Stimulated activated memory B cell treated with anti-CD40 and anti-IgM and Interleukin-4, amounts not matched to agents 10 μg/mL and 1 μg/mL and 100 μg/mL, for 72 hours (primary cell): ENCODE results near the gene VSIG1.
A peak's percentile ranks its signal among the peaks of the same experiment; 100 is the strongest.

Experiments
- ATAC-seq: fragments of 150-1000 bp; cut with Tn5 transposase; 2 replicates; pipeline ENCODE4 v1.10.0; 2021
- H3K27ac Mint-ChIP-seq: one replicate; pipeline ENCODE4 v1.8.0; 2022; ENCODE audit warnings: mild to moderate bottlenecking, mixed read lengths
- H3K27me3 Mint-ChIP-seq: one replicate; pipeline ENCODE4 v1.8.0; 2022; ENCODE audit warnings: mixed read lengths
- H3K36me3 Mint-ChIP-seq: one replicate; pipeline ENCODE4 v1.8.0; 2022; ENCODE audit warnings: mixed read lengths
- H3K4me1 Mint-ChIP-seq: one replicate; pipeline ENCODE4 v1.8.0; 2022; ENCODE audit warnings: mixed read lengths
- H3K4me3 Mint-ChIP-seq: one replicate; pipeline ENCODE4 v1.8.0; 2022; ENCODE audit warnings: mild to moderate bottlenecking, moderate library complexity, mixed read lengths
- H3K9me3 Mint-ChIP-seq: one replicate; pipeline ENCODE4 v1.8.0; 2022; ENCODE audit warnings: mixed read lengths

Gene VSIG1

GRCh38 chrX:108091264-108091877, 46.5 kb downstream of the VSIG1 start, which contains the start of the genes ATG4A and PSMD10:
ATG4A (plus strand) TSS chrX:108091778; CDS start chrX:108091827, 49 bp downstream.
PSMD10 (minus strand) TSS chrX:108091542; CDS start chrX:108091520, 22 bp downstream.
- Mint-ChIP-seq H3K4me1 (no peaks in the 10 kb centered on the region), H3K4me3 (no peak within 1 kb of the TSS), H3K36me3 (no peaks in the 10 kb centered on the region), H3K9me3 (no peaks in the 10 kb centered on the region), H3K27me3 (no peaks in the 10 kb centered on the region), H3K27ac (no peak within 1 kb of the TSS)
- peak; percentile 99 for ATAC-seq

- H3K36me3 Mint-ChIP-seq, result no peaks in the 10 kb centered on the region
- H3K4me3 Mint-ChIP-seq, result no peak overlapping the region
Observed at GRCh38 chrX:108091878-108092291, 47.0 kb downstream of the VSIG1 start.

GRCh38 chrX:108097380-108097779, 52.5 kb downstream of the VSIG1 start:
- H3K27me3 Mint-ChIP-seq, result no peaks in the 10 kb centered on the region
- no peak overlapping the region for H3K4me3 Mint-ChIP-seq
- H3K9me3 Mint-ChIP-seq, result no peaks in the 10 kb centered on the region
- H3K36me3 Mint-ChIP-seq, result no peaks in the 10 kb centered on the region
- ATAC-seq, result no peak
- H3K4me1 Mint-ChIP-seq, result no peaks in the 10 kb centered on the region
- no peak overlapping the region for H3K27ac Mint-ChIP-seq

More at GRCh38 chrX:108091878-108092291, 47.0 kb downstream of the VSIG1 start:
- peak; percentile 64 for ATAC-seq
- Mint-ChIP-seq H3K4me1 (no peaks in the 10 kb centered on the region), H3K27ac (no peak overlapping the region), H3K27me3 (no peaks in the 10 kb centered on the region), H3K9me3 (no peaks in the 10 kb centered on the region)

- Mint-ChIP-seq H3K9me3 (peaks cover 3% of the 10 kb centered on the region), H3K4me3 (no peak overlapping the region), H3K4me1 (peaks cover 12% of the 10 kb centered on the region), H3K36me3 (peaks cover 26% of the 10 kb centered on the region), H3K27me3 (no peaks in the 10 kb centered on the region), H3K27ac (no peak overlapping the region)
- ATAC-seq, result no peak
Observed at GRCh38 chrX:108105473-108105872, 60.6 kb downstream of the VSIG1 start.

GRCh38 chrX:108114541-108114940, 69.7 kb downstream of the VSIG1 start:
- Mint-ChIP-seq H3K9me3 (peaks cover 4% of the 10 kb centered on the region), H3K4me1 (no peaks in the 10 kb centered on the region), H3K36me3 (peaks cover 26% of the 10 kb centered on the region), H3K27me3 (no peaks in the 10 kb centered on the region), H3K27ac (no peak overlapping the region), H3K4me3 (no peak overlapping the region)
- no peak for ATAC-seq

- Mint-ChIP-seq H3K27ac (no peak overlapping the region), H3K27me3 (no peaks in the 10 kb centered on the region), H3K4me1 (no peaks in the 10 kb centered on the region), H3K36me3 (peaks cover 23% of the 10 kb centered on the region), H3K4me3 (no peak overlapping the region), H3K9me3 (peaks cover 4% of the 10 kb centered on the region)
- ATAC-seq, result no peak
Observed at GRCh38 chrX:108117988-108118387, 73.1 kb downstream of the VSIG1 start.

- H3K27ac Mint-ChIP-seq, result no peak overlapping the region
- H3K9me3 Mint-ChIP-seq, result no peaks in the 10 kb centered on the region
- no peak overlapping the region for H3K4me3 Mint-ChIP-seq
- no peaks in the 10 kb centered on the region for H3K4me1 Mint-ChIP-seq
- no peak for ATAC-seq
- no peaks in the 10 kb centered on the region for H3K27me3 Mint-ChIP-seq
- H3K36me3 Mint-ChIP-seq, result peaks cover 16% of the 10 kb centered on the region
Observed at GRCh38 chrX:108121291-108121690, 76.4 kb downstream of the VSIG1 start.

- H3K4me3 Mint-ChIP-seq, result no peak overlapping the region
- no peaks in the 10 kb centered on the region for H3K9me3 Mint-ChIP-seq
- H3K36me3 Mint-ChIP-seq, result peaks cover 6% of the 10 kb centered on the region
- no peak for ATAC-seq
- H3K27me3 Mint-ChIP-seq, result no peaks in the 10 kb centered on the region
- no peaks in the 10 kb centered on the region for H3K4me1 Mint-ChIP-seq
- H3K27ac Mint-ChIP-seq, result no peak overlapping the region
Observed at GRCh38 chrX:108122748-108123147, 77.9 kb downstream of the VSIG1 start.

- peaks cover under 1% of the 10 kb centered on the region for H3K36me3 Mint-ChIP-seq
- H3K4me1 Mint-ChIP-seq, result no peaks in the 10 kb centered on the region
- no peak for ATAC-seq
- no peaks in the 10 kb centered on the region for H3K27me3 Mint-ChIP-seq
- no peaks in the 10 kb centered on the region for H3K9me3 Mint-ChIP-seq
- no peak overlapping the region for H3K27ac Mint-ChIP-seq
- H3K4me3 Mint-ChIP-seq, result no peak overlapping the region
Observed at GRCh38 chrX:108123591-108124366, 78.9 kb downstream of the VSIG1 start.

GRCh38 chrX:108126661-108127060, 81.8 kb downstream of the VSIG1 start:
- H3K9me3 Mint-ChIP-seq, result no peaks in the 10 kb centered on the region
- no peaks in the 10 kb centered on the region for H3K27me3 Mint-ChIP-seq
- no peak for ATAC-seq
- H3K4me3 Mint-ChIP-seq, result no peak overlapping the region
- H3K4me1 Mint-ChIP-seq, result no peaks in the 10 kb centered on the region
- H3K36me3 Mint-ChIP-seq, result peaks cover 16% of the 10 kb centered on the region
- H3K27ac Mint-ChIP-seq, result no peak overlapping the region

GRCh38 chrX:108127152-108127551, 82.3 kb downstream of the VSIG1 start:
- ATAC-seq, result no peak
- Mint-ChIP-seq H3K4me3 (no peak overlapping the region), H3K4me1 (no peaks in the 10 kb centered on the region), H3K27me3 (no peaks in the 10 kb centered on the region), H3K27ac (no peak overlapping the region), H3K36me3 (peaks cover 21% of the 10 kb centered on the region), H3K9me3 (no peaks in the 10 kb centered on the region)
